Anterior cingulate cortex (tissue), 58 donors: ENCODE results near the gene PTH1R.

ENCODE experiments used
- DNase-seq, 58 donors: peaks; one replicate each; lab custom pipeline; 2025; lab: John Stamatoyannopoulos, UW

PTH1R gene

GRCh38 chr3:46895761-46896160 is 18.2 kb downstream of the PTH1R start:
- no peak for DNase-seq

GRCh38 chr3:46896386-46896785 is 18.9 kb downstream of the PTH1R start:
- no peak for DNase-seq

- DNase-seq, result no peak
Observed at GRCh38 chr3:46897031-46897430, 19.5 kb downstream of the PTH1R start.

GRCh38 chr3:46897829-46898320 is 20.4 kb downstream of the PTH1R start:
- peak in 1 of 58 donors; percentile 83 for DNase-seq

- peak in 5 of 58 donors; percentile 13 to 84 (median 33) for DNase-seq
Observed at GRCh38 chr3:46898321-46899150, 21.0 kb downstream of the PTH1R start.

GRCh38 chr3:46899151-46900006 is 21.9 kb downstream of the PTH1R start:
- peak in 1 of 58 donors; percentile 50 for DNase-seq

- DNase-seq, result peak in 26 of 58 donors; percentile 14 to 63 (median 31)
Observed at GRCh38 chr3:46900007-46900292, 22.4 kb downstream of the PTH1R start.

- DNase-seq, result no peak
Observed at GRCh38 chr3:46900356-46900755, 22.8 kb downstream of the PTH1R start.

GRCh38 chr3:46901061-46901460 is 23.5 kb downstream of the PTH1R start:
- no peak for DNase-seq

GRCh38 chr3:46901591-46902187 is 24.2 kb downstream of the PTH1R start:
- no peak for DNase-seq

- DNase-seq, result no peak
Observed at GRCh38 chr3:46902188-46902631, 24.7 kb downstream of the PTH1R start.

- DNase-seq, result no peak
Observed at GRCh38 chr3:46903341-46904302, 26.1 kb downstream of the PTH1R start.

- DNase-seq, result no peak
Observed at GRCh38 chr3:46904303-46905212, 27.0 kb downstream of the PTH1R start.

GRCh38 chr3:46905213-46905560 is 27.7 kb downstream of the PTH1R start:
- no peak for DNase-seq

GRCh38 chr3:46905661-46906451 is 28.3 kb downstream of the PTH1R start:
- no peak for DNase-seq

GRCh38 chr3:46906471-46907058 is 29.0 kb downstream of the PTH1R start:
- no peak for DNase-seq

- no peak for DNase-seq
Observed at GRCh38 chr3:46907271-46907670, 29.8 kb downstream of the PTH1R start.

- no peak for DNase-seq
Observed at GRCh38 chr3:46907960-46908293, 30.4 kb downstream of the PTH1R start.
